HepG2 (cell line): ENCODE results near the gene A1CF.

Source experiments
- HNRNPLL ChIP-seq: fragments of 200-400 bp; formaldehyde crosslinking; IDR thresholded peaks from 2 replicates; pipeline ENCODE4 v1.6.1; 2017; ENCODE audit warnings: mild to moderate bottlenecking, low read depth, low read length; ENCODE audit not compliant: poor library complexity, severe bottlenecking
- SNRNP70 ChIP-seq: fragments of 200-400 bp; formaldehyde crosslinking; IDR thresholded peaks from 2 replicates; pipeline ENCODE4 v1.6.1; 2017; ENCODE audit warnings: mild to moderate bottlenecking, low read depth, low read length, moderate library complexity
- ZSCAN25 ChIP-seq: sonication (generic); formaldehyde crosslinking; IDR thresholded peaks from 2 replicates; pipeline ENCODE4 v1.8.0; 2022; ENCODE audit warnings: mild to moderate bottlenecking, missing genetic modification reagents
- TF ChIP-seq, protein P1 (sequence below): sonication (generic); formaldehyde crosslinking; IDR thresholded peaks from 2 replicates; pipeline ENCODE4 v1.5.0; 2020; ENCODE audit warnings: mild to moderate bottlenecking, missing genetic modification reagents, moderate library complexity
- TF ChIP-seq, protein P2 (sequence below): sonication (generic); formaldehyde crosslinking; IDR thresholded peaks from 2 replicates; pipeline ENCODE4 v1.4.0; 2020; ENCODE audit warnings: mild to moderate bottlenecking, missing genetic modification reagents

GRCh38 chr10:50884302-50884701 lies 1.1 kb downstream of the A1CF start:
- TF ChIP-seq, protein P1, sequence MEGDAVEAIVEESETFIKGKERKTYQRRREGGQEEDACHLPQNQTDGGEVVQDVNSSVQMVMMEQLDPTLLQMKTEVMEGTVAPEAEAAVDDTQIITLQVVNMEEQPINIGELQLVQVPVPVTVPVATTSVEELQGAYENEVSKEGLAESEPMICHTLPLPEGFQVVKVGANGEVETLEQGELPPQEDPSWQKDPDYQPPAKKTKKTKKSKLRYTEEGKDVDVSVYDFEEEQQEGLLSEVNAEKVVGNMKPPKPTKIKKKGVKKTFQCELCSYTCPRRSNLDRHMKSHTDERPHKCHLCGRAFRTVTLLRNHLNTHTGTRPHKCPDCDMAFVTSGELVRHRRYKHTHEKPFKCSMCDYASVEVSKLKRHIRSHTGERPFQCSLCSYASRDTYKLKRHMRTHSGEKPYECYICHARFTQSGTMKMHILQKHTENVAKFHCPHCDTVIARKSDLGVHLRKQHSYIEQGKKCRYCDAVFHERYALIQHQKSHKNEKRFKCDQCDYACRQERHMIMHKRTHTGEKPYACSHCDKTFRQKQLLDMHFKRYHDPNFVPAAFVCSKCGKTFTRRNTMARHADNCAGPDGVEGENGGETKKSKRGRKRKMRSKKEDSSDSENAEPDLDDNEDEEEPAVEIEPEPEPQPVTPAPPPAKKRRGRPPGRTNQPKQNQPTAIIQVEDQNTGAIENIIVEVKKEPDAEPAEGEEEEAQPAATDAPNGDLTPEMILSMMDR (CRISPR knock-in tag), result no peak
- no peak for TF ChIP-seq SNRNP70
- TF ChIP-seq, protein P2, sequence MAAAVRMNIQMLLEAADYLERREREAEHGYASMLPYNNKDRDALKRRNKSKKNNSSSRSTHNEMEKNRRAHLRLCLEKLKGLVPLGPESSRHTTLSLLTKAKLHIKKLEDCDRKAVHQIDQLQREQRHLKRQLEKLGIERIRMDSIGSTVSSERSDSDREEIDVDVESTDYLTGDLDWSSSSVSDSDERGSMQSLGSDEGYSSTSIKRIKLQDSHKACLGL (CRISPR knock-in tag), result no peak
- no peak for TF ChIP-seq ZSCAN25 (CRISPR knock-in tag)
- TF ChIP-seq HNRNPLL, result no peak
